ENCODE data around the gene MUC5AC.

MUC5AC gene

GRCh38 chr11:1130276-1131032 is 27.3 kb upstream of the MUC5AC start:
- Histone ChIP-seq H4K20me1 (ENCODE audit: insufficient read depth, low read length) (no peaks in the 10 kb centered on the region), H3K4me1 (ENCODE audit: insufficient read depth, low read length) (no peaks in the 10 kb centered on the region), H3K27me3 (ENCODE audit: insufficient read depth, low read length, poor library complexity) (no peaks in the 10 kb centered on the region), H3K9me3 (ENCODE audit: insufficient read depth, low read length, severe bottlenecking) (peaks cover 6% of the 10 kb centered on the region), H3K4me3 (ENCODE audit: low read depth in 1 of 2, low read length in 2 of 2) (no peak overlapping the region), H3K79me2 (ENCODE audit: insufficient read depth, low read length) (no peaks in the 10 kb centered on the region), H2AFZ (ENCODE audit: low read depth, low read length) (no peak overlapping the region), H3K9ac (ENCODE audit: low read depth, low read length) (no peak overlapping the region), H3K36me3 (ENCODE audit: insufficient read depth, low read length) (no peaks in the 10 kb centered on the region), H3K4me2 (ENCODE audit: insufficient read depth, low read length) (no peak overlapping the region), H3K27ac (ENCODE audit: low read length) (no peak overlapping the region)
- DNase-seq, result no peak
- ATAC-seq (ENCODE audit: insufficient read depth, low read depth), result no peak
- TF ChIP-seq CTCF (IDR thresholded peaks at IDR 0.05; ENCODE audit: borderline replicate concordance, extremely low read depth, low read length, poor library complexity, severe bottlenecking) (no peak), EZH2 (IDR thresholded peaks at IDR 0.05; ENCODE audit: borderline replicate concordance, low read depth, low read length, severe bottlenecking) (no peak)

- Histone ChIP-seq H3K4me1 (ENCODE audit: insufficient read depth, low read length) (no peaks in the 10 kb centered on the region), H3K36me3 (ENCODE audit: insufficient read depth, low read length) (no peaks in the 10 kb centered on the region), H3K4me2 (ENCODE audit: insufficient read depth, low read length) (no peak overlapping the region), H3K9me3 (ENCODE audit: insufficient read depth, low read length, severe bottlenecking) (peaks cover 7% of the 10 kb centered on the region), H3K9ac (ENCODE audit: low read depth, low read length) (no peak overlapping the region), H3K79me2 (ENCODE audit: insufficient read depth, low read length) (no peaks in the 10 kb centered on the region), H4K20me1 (ENCODE audit: insufficient read depth, low read length) (no peaks in the 10 kb centered on the region), H3K27ac (ENCODE audit: low read length) (no peak overlapping the region), H2AFZ (ENCODE audit: low read depth, low read length) (no peak overlapping the region), H3K27me3 (ENCODE audit: insufficient read depth, low read length, poor library complexity) (no peaks in the 10 kb centered on the region), H3K4me3 (ENCODE audit: low read depth in 1 of 2, low read length in 2 of 2) (no peak overlapping the region)
- no peak for DNase-seq
- no peak for ATAC-seq (ENCODE audit: insufficient read depth, low read depth)
- TF ChIP-seq EZH2 (IDR thresholded peaks at IDR 0.05; ENCODE audit: borderline replicate concordance, low read depth, low read length, severe bottlenecking) (no peak), CTCF (IDR thresholded peaks at IDR 0.05; ENCODE audit: borderline replicate concordance, extremely low read depth, low read length, poor library complexity, severe bottlenecking) (no peak)
Measured at GRCh38 chr11:1131033-1131911, 26.5 kb upstream of the MUC5AC start.

- Histone ChIP-seq H3K27me3 (ENCODE audit: insufficient read depth, low read length, poor library complexity) (peaks cover 6% of the 10 kb centered on the region), H3K4me3 (ENCODE audit: low read depth in 1 of 2, low read length in 2 of 2) (no peak overlapping the region), H3K9me3 (ENCODE audit: insufficient read depth, low read length, severe bottlenecking) (peaks cover 7% of the 10 kb centered on the region), H3K79me2 (ENCODE audit: insufficient read depth, low read length) (no peaks in the 10 kb centered on the region), H3K36me3 (ENCODE audit: insufficient read depth, low read length) (no peaks in the 10 kb centered on the region), H3K27ac (ENCODE audit: low read length) (no peak overlapping the region), H3K4me1 (ENCODE audit: insufficient read depth, low read length) (no peaks in the 10 kb centered on the region), H3K9ac (ENCODE audit: low read depth, low read length) (no peak overlapping the region), H2AFZ (ENCODE audit: low read depth, low read length) (no peak overlapping the region), H3K4me2 (ENCODE audit: insufficient read depth, low read length) (no peak overlapping the region), H4K20me1 (ENCODE audit: insufficient read depth, low read length) (no peaks in the 10 kb centered on the region)
- no peak for ATAC-seq (ENCODE audit: insufficient read depth, low read depth)
- TF ChIP-seq EZH2 (IDR thresholded peaks at IDR 0.05; ENCODE audit: borderline replicate concordance, low read depth, low read length, severe bottlenecking), result no peak
- TF ChIP-seq CTCF (IDR thresholded peaks at IDR 0.05; ENCODE audit: borderline replicate concordance, extremely low read depth, low read length, poor library complexity, severe bottlenecking), result no peak
- no peak for DNase-seq
Measured at GRCh38 chr11:1134848-1135445, 22.8 kb upstream of the MUC5AC start.

Measured in DND-41 (cell line).